Activated CD4-positive, CD25-positive, alpha-beta regulatory T cell treated with anti-CD3 and anti-CD28 coated beads, Interleukin-2, amount 50 U/mL, for 72 hours (primary cell): ENCODE results near the gene MYO3A.
"Not testable (repeated sequence)": the region's sequence is repeated elsewhere in the genome, so short reads cannot be mapped to it uniquely, and the experiment has no call there.

ENCODE experiments used
- DNase-seq: peaks from one replicate; pipeline ENCODE4 v3.0.0; 2021

The MYO3A gene

GRCh38 chr10:26095781-26096180 is 161.8 kb downstream of the MYO3A start:
- DNase-seq = no peak

GRCh38 chr10:26097549-26097948 is 163.5 kb downstream of the MYO3A start:
- DNase-seq = not testable (repeated sequence)

- DNase-seq = no peak
Measured at GRCh38 chr10:26112532-26112931, 178.5 kb downstream of the MYO3A start.

- DNase-seq = no peak
Measured at GRCh38 chr10:26138613-26139012, 204.6 kb downstream of the MYO3A start.

- no peak for DNase-seq
Measured at GRCh38 chr10:26156019-26156418, 222.0 kb downstream of the MYO3A start.

- no peak for DNase-seq
Measured at GRCh38 chr10:26157734-26158133, 223.7 kb downstream of the MYO3A start.

GRCh38 chr10:26169466-26169865 is 235.4 kb downstream of the MYO3A start:
- DNase-seq = no peak

- DNase-seq = no peak
Measured at GRCh38 chr10:26172131-26172530, 238.1 kb downstream of the MYO3A start.

GRCh38 chr10:26173837-26174236 is 239.8 kb downstream of the MYO3A start:
- no peak for DNase-seq

GRCh38 chr10:26177341-26177740 is 243.3 kb downstream of the MYO3A start:
- DNase-seq = no peak

GRCh38 chr10:26194275-26194674 is 260.2 kb downstream of the MYO3A start:
- DNase-seq = no peak

- no peak for DNase-seq
Measured at GRCh38 chr10:26197248-26197647, 263.2 kb downstream of the MYO3A start.

- DNase-seq = no peak
Measured at GRCh38 chr10:26198119-26198518, 264.1 kb downstream of the MYO3A start.

GRCh38 chr10:26199841-26200240 is 265.8 kb downstream of the MYO3A start:
- no peak for DNase-seq

GRCh38 chr10:26205223-26205622 is 271.2 kb downstream of the MYO3A start:
- no peak for DNase-seq

GRCh38 chr10:26211781-26212444 is 277.9 kb downstream of the MYO3A start:
- no peak for DNase-seq

GRCh38 chr10:26212511-26212910 is 278.5 kb downstream of the MYO3A start:
- DNase-seq = no peak

GRCh38 chr10:26213157-26213800 is 279.2 kb downstream of the MYO3A start:
- no peak for DNase-seq

GRCh38 chr10:26214004-26214403 is 280.0 kb downstream of the MYO3A start:
- DNase-seq = no peak

GRCh38 chr10:26214551-26215395 is 280.7 kb downstream of the MYO3A start:
- no peak for DNase-seq

GRCh38 chr10:26215396-26215934 is 281.4 kb downstream of the MYO3A start:
- DNase-seq = no peak

- DNase-seq = no peak
Measured at GRCh38 chr10:26215935-26216584, 282.0 kb downstream of the MYO3A start.
